Uterus (tissue), 4 donors: ENCODE results near the gene IBA57. TPM values are rescaled to one million over a fixed set of nuclear protein-coding genes. Genes with fewer than 3 reads are reported as not detected.

ENCODE experiments used
- DNase-seq, 2 donors: peaks; one replicate each; pipeline ENCODE4 v3.0.0-alpha.2; 2019 to 2020
- H3K27ac ChIP-seq, 2 donors: fragments of 200-600 bp; sonication (generic); 1 replicate in 1 of 2; 2 replicates in 1 of 2; pipeline ENCODE4 v1.5.1; 2016 to 2018
- H3K27me3 ChIP-seq, 2 donors: fragments of 200-600 bp; sonication (generic); one replicate each; pipeline ENCODE4 v1.5.1; 2018 to 2019; ENCODE audit warnings: control low read depth in 1 of 2
- H3K36me3 ChIP-seq, 2 donors: fragments of 200-600 bp; sonication (generic); one replicate each; pipeline ENCODE4 v1.5.1; 2019; ENCODE audit warnings: control low read depth in 1 of 2
- H3K4me1 ChIP-seq, 2 donors: fragments of 200-600 bp; sonication (generic); one replicate each; pipeline ENCODE4 v1.5.1; 2018 to 2019; ENCODE audit warnings: control low read depth in 1 of 2
- H3K4me3 ChIP-seq, 2 donors: fragments of 200-600 bp; sonication (generic); 1 replicate in 1 of 2; 2 replicates in 1 of 2; pipeline ENCODE4 v1.5.1; 2018 to 2019; ENCODE audit warnings: mild to moderate bottlenecking in 1 of 2
- H3K9me3 ChIP-seq, 2 donors: fragments of 200-600 bp; sonication (generic); one replicate each; pipeline ENCODE4 v1.5.1; 2019; ENCODE audit warnings: control low read depth in 1 of 2
- CTCF ChIP-seq, 4 experiments: fragments of 200-600 bp in 2 of 4; fragments of 450-650 bp in 2 of 4; sonication (generic) in 2 of 4; IDR thresholded peaks; one replicate each; pipeline ENCODE4 v1.5.1; 2016 to 2019; ENCODE audit warnings: antibody characterized with exemption in 4 of 4, mild to moderate bottlenecking in 2 of 4, moderate library complexity in 1 of 4
- POLR2A ChIP-seq, 2 donors: fragments of 450-650 bp; IDR thresholded peaks; one replicate each; pipeline ENCODE4 v1.6.1; 2016; ENCODE audit warnings: antibody characterized with exemption in 2 of 2, mild to moderate bottlenecking in 1 of 2, moderate library complexity in 1 of 2
- intact Hi-C: fragments of 100-400 bp; cut with DNase I; formaldehyde crosslinking; loops from one replicate; pipeline ENCODE4 v1.15.1; 2023; ENCODE audit warnings: low total_unique reads
- total RNA-seq, 4 donors: library from RNA; depleted of rRNA in 3 of 4; stranded (reverse); fragments of >200 nt in 3 of 4; gene quantifications; one replicate each; pipeline versions ENCODE4 v1.1.0 to v1.2.4, GENCODE V29; 2014 to 2023
- donor health status: DM: yes; HTN: yes; CAD: no.

IBA57 gene
- total RNA-seq, 4 donors from 2014 or later: 3.3 to 13.5 (median 7.5) TPM

GRCh38 chr1:228122921-228123441 lies 42.6 kb upstream of the IBA57 start:
- intact Hi-C loops: no loop called here
- no peaks in the 10 kb centered on the region for H3K36me3 ChIP-seq
- no peak for TF ChIP-seq CTCF (IDR thresholded peaks at IDR 0.05)
- TF ChIP-seq POLR2A (IDR thresholded peaks at IDR 0.05): no peak
- DNase-seq: no peak
- no peaks in the 10 kb centered on the region for H3K4me1 ChIP-seq
- H3K4me3 ChIP-seq: no peak overlapping the region
- H3K27ac ChIP-seq: no peak overlapping the region
- H3K27me3 ChIP-seq: no peaks in the 10 kb centered on the region
- no peaks in the 10 kb centered on the region for H3K9me3 ChIP-seq

- H3K27ac ChIP-seq: no peak overlapping the region
- no peaks in the 10 kb centered on the region for H3K9me3 ChIP-seq
- no peaks in the 10 kb centered on the region for H3K27me3 ChIP-seq
- H3K4me1 ChIP-seq: no peaks in the 10 kb centered on the region
- no peaks in the 10 kb centered on the region for H3K36me3 ChIP-seq
- H3K4me3 ChIP-seq: no peak overlapping the region
- no peak for TF ChIP-seq CTCF (IDR thresholded peaks at IDR 0.05)
- no peak for TF ChIP-seq POLR2A (IDR thresholded peaks at IDR 0.05)
- no peak for DNase-seq
- intact Hi-C loops: no loop called here
Measured at GRCh38 chr1:228123505-228123904, 42.1 kb upstream of the IBA57 start.

DNA sequence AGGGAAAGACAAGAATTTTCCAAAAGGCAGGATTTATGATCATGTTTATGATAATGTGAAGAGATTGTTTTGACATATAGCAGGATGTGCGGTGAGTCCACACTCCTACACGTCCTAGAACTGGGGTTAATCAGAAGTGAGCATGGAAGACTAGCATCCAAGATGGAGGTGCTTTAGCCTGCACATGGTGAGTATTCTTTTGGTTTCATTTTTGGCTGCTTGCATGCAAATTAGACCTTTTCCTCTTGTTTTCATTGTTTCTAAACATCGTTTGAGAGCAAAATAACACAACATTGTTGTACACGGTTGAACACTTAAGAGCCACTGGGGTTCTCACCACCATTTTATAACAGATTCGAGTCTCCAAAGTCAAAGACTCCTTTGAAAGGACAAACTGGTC lies 40.4 kb upstream of the IBA57 start:
- Histone ChIP-seq H3K27ac (no peak overlapping the region), H3K4me1 (no peaks in the 10 kb centered on the region), H3K36me3 (no peaks in the 10 kb centered on the region), H3K27me3 (no peaks in the 10 kb centered on the region), H3K4me3 (no peak overlapping the region), H3K9me3 (no peaks in the 10 kb centered on the region)
- intact Hi-C loops: no loop called here
- DNase-seq: no peak
- no peak for TF ChIP-seq CTCF (IDR thresholded peaks at IDR 0.05)
- no peak for TF ChIP-seq POLR2A (IDR thresholded peaks at IDR 0.05)

DNA sequence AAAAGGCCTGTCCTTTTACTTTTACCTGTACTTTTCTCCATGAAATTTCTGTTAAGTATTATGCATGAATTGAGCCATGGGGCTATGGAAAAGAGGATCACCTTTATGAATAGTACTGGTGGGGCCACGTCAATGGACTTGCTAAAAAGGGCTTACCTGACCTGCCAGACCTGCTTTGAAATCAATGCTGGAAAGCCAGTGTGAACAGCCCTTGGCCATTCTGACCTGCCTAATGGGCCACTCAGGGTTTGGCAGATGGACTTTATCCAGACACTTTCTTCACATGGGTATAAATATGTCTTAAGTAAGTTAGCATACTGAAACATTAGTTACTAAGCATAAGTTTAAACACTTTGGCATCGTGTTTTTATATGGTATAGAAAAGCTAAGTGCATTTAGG lies 33.8 kb upstream of the IBA57 start:
- Histone ChIP-seq H3K36me3 (no peaks in the 10 kb centered on the region), H3K9me3 (no peaks in the 10 kb centered on the region), H3K4me3 (no peak overlapping the region), H3K27ac (no peak overlapping the region), H3K4me1 (no peaks in the 10 kb centered on the region), H3K27me3 (no peaks in the 10 kb centered on the region)
- TF ChIP-seq POLR2A (IDR thresholded peaks at IDR 0.05): no peak
- TF ChIP-seq CTCF (IDR thresholded peaks at IDR 0.05): no peak
- no peak for DNase-seq
- intact Hi-C loops: no loop called here

DNA sequence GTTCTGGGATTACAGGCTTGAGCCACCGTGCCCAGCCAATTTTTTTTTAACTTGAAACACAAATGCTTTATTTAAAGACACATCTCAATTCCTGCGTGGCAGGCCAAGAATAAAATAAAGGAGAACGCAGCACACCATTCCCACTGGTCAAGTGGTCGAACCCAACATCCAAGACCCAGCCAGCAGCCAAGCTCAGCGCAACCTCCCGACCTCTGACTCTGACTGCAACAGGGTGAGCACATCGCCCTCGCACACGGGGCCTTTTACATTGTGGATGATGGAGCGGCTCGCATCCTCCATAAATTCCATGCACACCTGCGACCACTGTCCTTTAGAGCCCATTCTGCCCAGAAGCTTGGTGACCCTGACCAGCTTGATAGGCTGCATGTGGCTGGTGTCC lies 31.0 kb upstream of the IBA57 start:
- Histone ChIP-seq H3K36me3 (no peaks in the 10 kb centered on the region), H3K9me3 (no peaks in the 10 kb centered on the region), H3K27me3 (no peaks in the 10 kb centered on the region), H3K4me3 (no peak overlapping the region), H3K4me1 (no peaks in the 10 kb centered on the region), H3K27ac (no peak overlapping the region)
- no peak for DNase-seq
- TF ChIP-seq POLR2A (IDR thresholded peaks at IDR 0.05) (no peak), CTCF (IDR thresholded peaks at IDR 0.05) (no peak)
- intact Hi-C loops: no loop called here
